Right cardiac atrium (tissue), 5 donors: Measurements from ENCODE around the gene CERS6. TPM values are rescaled to one million over a fixed set of nuclear protein-coding genes. Genes with fewer than 3 reads are reported as not detected.

Experiments used
- ATAC-seq, 2 donors: fragments of 200-7000 bp; cut with Tn5 transposase; one replicate each; pipeline versions ENCODE4 v1.8.0 to v1.9.1; 2020; ENCODE audit warnings: moderate library complexity in 2 of 2, mild to moderate bottlenecking in 1 of 2
- DNase-seq, 3 donors: peaks; one replicate each; pipeline ENCODE4 v3.0.0-alpha.2; 2020
- H3K27ac ChIP-seq: one replicate; pipeline ENCODE4 v1.5.1; 2013; ENCODE audit warnings: mild to moderate bottlenecking, low read length, control low read depth, moderate library complexity
- H3K27me3 ChIP-seq: one replicate; pipeline ENCODE4 v1.6.1; 2013; ENCODE audit not compliant: control insufficient read depth, insufficient read depth
- H3K4me1 ChIP-seq: one replicate; pipeline ENCODE4 v1.6.1; 2013; ENCODE audit warnings: low read length; ENCODE audit not compliant: control insufficient read depth, insufficient read depth
- H3K4me3 ChIP-seq: one replicate; pipeline ENCODE4 v1.5.1; 2013; ENCODE audit warnings: low read length, control low read depth
- H3K9me3 ChIP-seq: one replicate; pipeline ENCODE4 v1.6.1; 2013; ENCODE audit warnings: low read length; ENCODE audit not compliant: control insufficient read depth
- WGBS: extraction: QIAGEN DNeasy Blood & Tissue Kit; methylation state at CpG from one replicate; pipeline ENCODE4 v1.1.7; 2013; 5-methylcytosine and 5-hydroxymethylcytosine counted together
- intact Hi-C, 4 donors: fragments of 100-400 bp; cut with DNase I; formaldehyde crosslinking; loops; one replicate each; pipeline versions ENCODE4 v1.11.0 to v1.14.0; 2022 to 2023
- microRNA-seq, 2 donors: library from miRNA; unstranded; fragments of <30 nt; microRNA quantifications; one replicate each; pipeline ENCODE4 v1.2.0, GENCODE V29; 2020 to 2021
- polyA plus RNA-seq: library from polyadenylated mRNA; stranded (reverse); fragments of 200-250 nt; gene quantifications from one replicate; pipeline ENCODE4 v1.2.3, GENCODE V29; 2013
- total RNA-seq, 4 donors: library from RNA; stranded (reverse); fragmentation: NEBNext Ultra II Directional; extraction: Animal tissue kit (Norgen Biotek cat#: 25700); gene quantifications; one replicate each; pipeline ENCODE4 v1.2.1, GENCODE V29; 2021
- donor health status: healthy with polysubstance abuse.
- donor health status: DM: no; HTN: yes; CAD: no.
- donor health status: DM: no; HTN: no; CAD: no.
- donor health status: DM: no; HTN: yes; CAD: no; lungs with severe emphysema.
- donor health status: DM: yes; HTN: yes; CAD: no.

The CERS6 gene
- total and polyA plus RNA-seq, 5 donors = 25.6 to 71.5 (median 48.9) TPM

- no peaks in the 10 kb centered on the region for H3K9me3 ChIP-seq
- DNase-seq (no peak), ATAC-seq (peak in 1 of 2 donors; percentile 62)
- WGBS = 88% methylated on average over 6 of the region's 6 CpGs
- intact Hi-C loops = no loop called here
- no peak overlapping the region for H3K4me3 ChIP-seq
- no peak overlapping the region for H3K27ac ChIP-seq
- H3K4me1 ChIP-seq = peaks cover 10% of the 10 kb centered on the region
- no peaks in the 10 kb centered on the region for H3K27me3 ChIP-seq
Observed at GRCh38 chr2:168819829-168820489, 363.9 kb downstream of the CERS6 start.

GRCh38 chr2:168821577-168821976 is 365.5 kb downstream of the CERS6 start:
- Histone ChIP-seq H3K27ac (no peak overlapping the region), H3K27me3 (no peaks in the 10 kb centered on the region), H3K9me3 (no peaks in the 10 kb centered on the region), H3K4me3 (no peak overlapping the region), H3K4me1 (peaks cover 5% of the 10 kb centered on the region)
- intact Hi-C loops = no loop called here
- WGBS = 91% methylated on average over 8 of the region's 8 CpGs
- no peak for ATAC-seq
- no peak for DNase-seq

GRCh38 chr2:168821992-168822391 is 365.9 kb downstream of the CERS6 start:
- H3K4me1 ChIP-seq = peaks cover 5% of the 10 kb centered on the region
- 42% methylated on average over 1 of the region's 1 CpG for WGBS
- DNase-seq (no peak), ATAC-seq (no peak)
- no peak overlapping the region for H3K27ac ChIP-seq
- H3K4me3 ChIP-seq = no peak overlapping the region
- H3K27me3 ChIP-seq = no peaks in the 10 kb centered on the region
- no peaks in the 10 kb centered on the region for H3K9me3 ChIP-seq
- intact Hi-C loops = no loop called here

Small RNA genes within 50 kb of the gene (microRNA-seq; reads per million reads assigned to microRNA genes)
- gene MIR4774 = 0 reads per million in 2 donors

Other genes with a start within 250 kb of the CERS6 start
- gene STK39, start 208.7 kb upstream of the CERS6 start, total RNA-seq = 10 to 100 TPM in 2 of 4 donors, 1 to 10 TPM in 2; 9.0 to 10.4 (median 10.1) TPM
- gene STK39, start 208.7 kb upstream of the CERS6 start, polyA plus RNA-seq = 10.5 TPM